A673 (cell line): ENCODE data around the gene ADNP.
"Not testable (repeated sequence)": the region's sequence is repeated elsewhere in the genome, so short reads cannot be mapped to it uniquely, and the experiment has no call there.

Source experiments
- CTCF ChIP-seq: fragments of 300-800, 200-600 bp; sonication (generic); conservative IDR thresholded peaks from 2 replicates; pipeline ENCODE4 v1.5.1; 2017; ENCODE audit warnings: low read depth, mild to moderate bottlenecking, antibody characterized with exemption, low read length, moderate library complexity, mixed read lengths
- EZH2 ChIP-seq: fragments of 200-600 bp; sonication (generic); IDR thresholded peaks from 2 replicates; pipeline ENCODE4 v1.6.1; 2017; ENCODE audit warnings: borderline replicate concordance, low read depth, mild to moderate bottlenecking, mixed read lengths, antibody characterized with exemption, low read length; ENCODE audit not compliant: poor library complexity, severe bottlenecking

DNA sequence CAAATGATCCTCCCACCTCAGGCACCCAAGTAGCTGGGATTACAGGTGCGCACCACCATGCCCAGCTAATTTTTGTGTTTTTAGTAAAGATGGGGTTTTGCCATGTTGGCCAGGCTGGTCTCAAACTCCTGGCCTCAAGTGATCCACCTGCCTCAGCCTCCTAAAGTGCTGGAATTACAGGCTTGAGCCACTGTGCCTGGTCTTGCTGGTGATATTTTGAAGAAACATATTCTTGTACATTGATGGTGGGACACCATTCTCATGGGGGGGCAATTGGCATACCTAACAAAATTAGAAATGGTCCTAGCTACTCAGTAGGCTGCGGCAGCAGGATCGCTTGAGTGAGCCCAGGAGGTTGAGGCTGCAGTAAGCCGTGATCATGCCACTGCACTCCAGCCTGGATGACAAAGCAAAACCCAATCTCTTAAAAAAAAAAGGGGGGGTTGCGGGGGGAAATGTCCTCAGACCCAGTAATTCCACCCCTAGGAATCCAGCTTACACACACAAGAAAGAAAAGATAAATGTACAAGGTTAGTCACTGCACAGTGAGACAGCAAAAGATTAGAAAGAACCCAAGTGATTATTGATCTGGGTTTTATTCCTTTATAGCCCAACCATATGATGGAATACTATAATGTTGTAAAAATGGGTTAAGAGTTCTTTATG lies 49.3 kb downstream of the ADNP start:
- TF ChIP-seq CTCF, EZH2: not testable (repeated sequence)
